ENCODE data around the gene RPTOR.

DNA sequence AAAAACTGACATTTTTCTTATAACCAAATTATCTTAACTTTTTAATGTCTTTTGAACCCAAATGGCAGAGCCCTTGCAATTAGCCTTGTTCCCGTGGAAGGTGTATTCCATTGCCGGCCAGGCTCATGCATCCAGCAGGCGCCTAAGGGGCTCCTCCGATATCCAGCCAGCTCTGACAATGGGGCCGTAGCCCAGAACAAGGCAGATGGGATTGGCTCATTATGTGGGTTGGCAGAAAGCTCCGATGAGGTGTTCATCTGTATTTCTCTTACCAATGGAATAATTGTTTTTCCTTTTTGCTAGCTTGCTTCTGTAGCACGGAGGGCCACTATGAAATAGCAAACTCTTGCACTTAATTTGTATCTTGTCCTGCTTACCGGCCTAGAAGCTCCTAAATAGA, 238.8 kb downstream of the RPTOR start:
- TF ChIP-seq, protein P1, sequence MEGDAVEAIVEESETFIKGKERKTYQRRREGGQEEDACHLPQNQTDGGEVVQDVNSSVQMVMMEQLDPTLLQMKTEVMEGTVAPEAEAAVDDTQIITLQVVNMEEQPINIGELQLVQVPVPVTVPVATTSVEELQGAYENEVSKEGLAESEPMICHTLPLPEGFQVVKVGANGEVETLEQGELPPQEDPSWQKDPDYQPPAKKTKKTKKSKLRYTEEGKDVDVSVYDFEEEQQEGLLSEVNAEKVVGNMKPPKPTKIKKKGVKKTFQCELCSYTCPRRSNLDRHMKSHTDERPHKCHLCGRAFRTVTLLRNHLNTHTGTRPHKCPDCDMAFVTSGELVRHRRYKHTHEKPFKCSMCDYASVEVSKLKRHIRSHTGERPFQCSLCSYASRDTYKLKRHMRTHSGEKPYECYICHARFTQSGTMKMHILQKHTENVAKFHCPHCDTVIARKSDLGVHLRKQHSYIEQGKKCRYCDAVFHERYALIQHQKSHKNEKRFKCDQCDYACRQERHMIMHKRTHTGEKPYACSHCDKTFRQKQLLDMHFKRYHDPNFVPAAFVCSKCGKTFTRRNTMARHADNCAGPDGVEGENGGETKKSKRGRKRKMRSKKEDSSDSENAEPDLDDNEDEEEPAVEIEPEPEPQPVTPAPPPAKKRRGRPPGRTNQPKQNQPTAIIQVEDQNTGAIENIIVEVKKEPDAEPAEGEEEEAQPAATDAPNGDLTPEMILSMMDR (IDR thresholded peaks at IDR 0.05; ENCODE audit: insufficient read depth, low read depth, low read length), result no peak
- TF ChIP-seq EZH2 (IDR thresholded peaks at IDR 0.05; ENCODE audit: insufficient read depth, low read length), result no peak
